ENCODE results near the gene TPI1.
A peak's percentile ranks its signal among the peaks of the same experiment; 100 is the strongest.
"Not testable (repeated sequence)": the region's sequence is repeated elsewhere in the genome, so short reads cannot be mapped to it uniquely, and the experiment has no call there.

TPI1 gene

GRCh38 chr12:6865307-6865706, 2.0 kb upstream of the TPI1 start:
- H3K27ac ChIP-seq; DNase-seq (ENCODE audit: low read depth, low spot score): not testable (repeated sequence)

- DNase-seq (ENCODE audit: low read depth, low spot score): no peak
- peak overlapping the region; percentile 87 for H3K27ac ChIP-seq
These were observed 990 bp upstream of the TPI1 start for GRCh38 chr12:6866163-6866919.

- DNase-seq (ENCODE audit: low read depth, low spot score): no peak
- H3K27ac ChIP-seq: peak overlapping the region; percentile 87
These were observed 365 bp upstream of the TPI1 start for GRCh38 chr12:6866920-6867412.

GRCh38 chr12:6868211-6869048, 1.1 kb downstream of the TPI1 start:
- no peak for DNase-seq (ENCODE audit: low read depth, low spot score)

GRCh38 chr12:6869049-6870021, 2.0 kb downstream of the TPI1 start:
- DNase-seq (ENCODE audit: low read depth, low spot score): no peak
- peak overlapping the region; percentile 87 for H3K27ac ChIP-seq

More at GRCh38 chr12:6868211-6869048, 1.1 kb downstream of the TPI1 start:
- peak overlapping the region; percentile 87 for H3K27ac ChIP-seq

- DNase-seq (ENCODE audit: low read depth, low spot score): not testable (repeated sequence)
- H3K27ac ChIP-seq: peak overlapping the region; percentile 87
These were observed 3.0 kb downstream of the TPI1 start for GRCh38 chr12:6870304-6870703.

GRCh38 chr12:6871052-6871957, 4.0 kb downstream of the TPI1 start:
- no peak for DNase-seq (ENCODE audit: low read depth, low spot score)
- H3K27ac ChIP-seq: peak overlapping the region; percentile 87

GRCh38 chr12:6872073-6873048, 5.0 kb downstream of the TPI1 start:
- peak overlapping the region; percentile 87 for H3K27ac ChIP-seq
- DNase-seq (ENCODE audit: low read depth, low spot score): no peak

GRCh38 chr12:6873094-6874014, 6.0 kb downstream of the TPI1 start, which contains the start of gene SPSB2:
Gene SPSB2 (minus strand): TSS chr12:6873303. CDS start chr12:6872901, 402 bp downstream.
- peak within 1 kb of the TSS; percentile 87 for H3K27ac ChIP-seq
- no peak for DNase-seq (ENCODE audit: low read depth, low spot score)

- DNase-seq (ENCODE audit: low read depth, low spot score): not testable (repeated sequence)
- peak overlapping the region; percentile 87 for H3K27ac ChIP-seq
These were observed 6.7 kb downstream of the TPI1 start for GRCh38 chr12:6874015-6874368.

- H3K27ac ChIP-seq; DNase-seq (ENCODE audit: low read depth, low spot score): not testable (repeated sequence)
These were observed 12.5 kb downstream of the TPI1 start for GRCh38 chr12:6879824-6880223.

GRCh38 chr12:6883252-6883651, 15.9 kb downstream of the TPI1 start:
- no peak for DNase-seq (ENCODE audit: low read depth, low spot score)
- H3K27ac ChIP-seq: no peak overlapping the region

GRCh38 chr12:6883683-6884082, 16.4 kb downstream of the TPI1 start:
- H3K27ac ChIP-seq: no peak overlapping the region
- no peak for DNase-seq (ENCODE audit: low read depth, low spot score)

GRCh38 chr12:6884539-6884938, 17.2 kb downstream of the TPI1 start:
- H3K27ac ChIP-seq: no peak overlapping the region
- DNase-seq (ENCODE audit: low read depth, low spot score): no peak

GRCh38 chr12:6886206-6886999, 19.1 kb downstream of the TPI1 start:
- H3K27ac ChIP-seq; DNase-seq (ENCODE audit: low read depth, low spot score): not testable (repeated sequence)

GRCh38 chr12:6887460-6887859, 20.1 kb downstream of the TPI1 start:
- DNase-seq (ENCODE audit: low read depth, low spot score): no peak
- no peak overlapping the region for H3K27ac ChIP-seq

Data from epithelial cell of prostate (primary cell).